NCI-H2171 treated with DMSO at 0.1 percent for 48 hours (cell line): ENCODE measurements around the gene DESI2.
A peak's percentile ranks its signal among the peaks of the same experiment; 100 is the strongest.
"Not testable (repeated sequence)": the region's sequence is repeated elsewhere in the genome, so short reads cannot be mapped to it uniquely, and the experiment has no call there.

ENCODE experiments used
- DNase-seq: peaks from one replicate; lab custom pipeline; 2025; lab: John Stamatoyannopoulos, UW

Gene DESI2

GRCh38 chr1:244705261-244706234 is 52.6 kb downstream of the DESI2 start:
- no peak for DNase-seq

- no peak for DNase-seq
These were observed 56.1 kb downstream of the DESI2 start for GRCh38 chr1:244709076-244709475.

- DNase-seq: no peak
These were observed 56.8 kb downstream of the DESI2 start for GRCh38 chr1:244709476-244710368.

GRCh38 chr1:244710474-244711062 is 57.6 kb downstream of the DESI2 start:
- no peak for DNase-seq

GRCh38 chr1:244712669-244713068 is 59.7 kb downstream of the DESI2 start:
- no peak for DNase-seq

GRCh38 chr1:244713332-244713731 is 60.4 kb downstream of the DESI2 start:
- DNase-seq: no peak

GRCh38 chr1:244727871-244728474 is 75.0 kb downstream of the DESI2 start:
- no peak for DNase-seq

- DNase-seq: peak; percentile 24
These were observed 77.4 kb downstream of the DESI2 start for GRCh38 chr1:244730153-244730933.

- DNase-seq: no peak
These were observed 78.1 kb downstream of the DESI2 start for GRCh38 chr1:244730934-244731434.

GRCh38 chr1:244731651-244732050 is 78.7 kb downstream of the DESI2 start:
- DNase-seq: no peak

- DNase-seq: no peak
These were observed 80.0 kb downstream of the DESI2 start for GRCh38 chr1:244732851-244733450.

- peak; percentile 81 for DNase-seq
These were observed 82.5 kb downstream of the DESI2 start for GRCh38 chr1:244735404-244735803.

GRCh38 chr1:244735876-244736561 is 83.1 kb downstream of the DESI2 start:
- no peak for DNase-seq

- not testable (repeated sequence) for DNase-seq
These were observed 86.2 kb downstream of the DESI2 start for GRCh38 chr1:244739140-244739539.

- DNase-seq: not testable (repeated sequence)
These were observed 87.2 kb downstream of the DESI2 start for GRCh38 chr1:244740027-244740617.

GRCh38 chr1:244741692-244742091 is 88.8 kb downstream of the DESI2 start:
- peak; percentile 17 for DNase-seq

GRCh38 chr1:244749230-244750016 is 96.5 kb downstream of the DESI2 start:
- DNase-seq: peak; percentile 91

- peak; percentile 97 for DNase-seq
These were observed 98.5 kb downstream of the DESI2 start for GRCh38 chr1:244751271-244751895.
